SK-N-MC (cell line): ENCODE measurements around the gene CALY.

Experiments
- EZH2 ChIP-seq: fragments of 200-600 bp; sonication (generic); IDR thresholded peaks from one replicate; pipeline ENCODE4 v1.6.1; 2017; ENCODE audit warnings: antibody characterized with exemption
- FOXP2 ChIP-seq: optimal IDR thresholded peaks from 2 replicates; pipeline ENCODE3; 2011; ENCODE audit warnings: mild to moderate bottlenecking, moderate library complexity; ENCODE audit not compliant: insufficient read depth; ENCODE audit errors: extremely low read length, control extremely low read depth
- POLR2AphosphoS5 ChIP-seq: IDR thresholded peaks from 2 replicates; pipeline ENCODE4 v1.6.1; 2012; ENCODE audit warnings: mild to moderate bottlenecking, low read depth, low read length, borderline replicate concordance

GRCh38 chr10:133283931-133284330 is 52.8 kb downstream of the CALY start:
- no peak for TF ChIP-seq POLR2AphosphoS5
- TF ChIP-seq EZH2 = no peak
- TF ChIP-seq FOXP2 = no peak
